BJ (cell line): Measurements from ENCODE around the gene MGAT3. TPM values are rescaled to one million over a fixed set of nuclear protein-coding genes. Genes with fewer than 3 reads are reported as not detected.
"Not testable (repeated sequence)": the region's sequence is repeated elsewhere in the genome, so short reads cannot be mapped to it uniquely, and the experiment has no call there.

Source experiments
- CTCF ChIA-PET: fragments of 350-600 bp; formaldehyde crosslinking; extraction: SDS; loops from one replicate; lab custom pipeline; 2021; ENCODE audit warnings: antibody characterized with exemption, inconsistent platforms; lab: Yijun Ruan, JAX
- POLR2A ChIA-PET: fragments of 300-600 bp; sonication (Branson Sonifier 250); formaldehyde crosslinking; extraction: SDS; loops from one replicate; lab custom pipeline; 2021; ENCODE audit warnings: antibody characterized with exemption; lab: Charles Lee
- DNase-seq: peaks from one replicate; pipeline ENCODE4 v3.0.0-alpha.2; 2011; ENCODE audit warnings: low read depth
- H3K27me3 ChIP-seq: 2 replicates; pipeline ENCODE4 v1.6.0; 2011; ENCODE audit warnings: low read length; ENCODE audit not compliant: control insufficient read depth, insufficient read depth
- H3K36me3 ChIP-seq: 2 replicates; pipeline ENCODE4 v1.5.1; 2011; ENCODE audit warnings: low read length; ENCODE audit not compliant: control insufficient read depth, insufficient read depth
- H3K4me3 ChIP-seq: 2 replicates; pipeline ENCODE4 v1.5.1; 2011; ENCODE audit warnings: low read depth, mild to moderate bottlenecking, control low read depth, low read length
- polyA minus RNA-seq: library from RNA; depleted of rRNA, polyadenylated mRNA; stranded (reverse); fragments of >200 nt; gene quantifications from 2 replicates; pipeline ENCODE4 v1.2.3, GENCODE V29; 2011; rRNA and poly(A)+ RNA removed
- polyA plus RNA-seq: library from polyadenylated mRNA; depleted of rRNA; stranded (reverse); fragments of >200 nt; gene quantifications from 2 replicates; pipeline ENCODE4 v1.2.3, GENCODE V29; 2011; rRNA removed
- TF ChIP-seq, protein P1 (sequence below): IDR thresholded peaks from 2 replicates; pipeline ENCODE4 v1.5.1; 2011; ENCODE audit warnings: low read depth, mild to moderate bottlenecking, control low read depth, inconsistent platforms, low read length, moderate library complexity; ENCODE audit not compliant: insufficient read depth

The MGAT3 gene, protein sequence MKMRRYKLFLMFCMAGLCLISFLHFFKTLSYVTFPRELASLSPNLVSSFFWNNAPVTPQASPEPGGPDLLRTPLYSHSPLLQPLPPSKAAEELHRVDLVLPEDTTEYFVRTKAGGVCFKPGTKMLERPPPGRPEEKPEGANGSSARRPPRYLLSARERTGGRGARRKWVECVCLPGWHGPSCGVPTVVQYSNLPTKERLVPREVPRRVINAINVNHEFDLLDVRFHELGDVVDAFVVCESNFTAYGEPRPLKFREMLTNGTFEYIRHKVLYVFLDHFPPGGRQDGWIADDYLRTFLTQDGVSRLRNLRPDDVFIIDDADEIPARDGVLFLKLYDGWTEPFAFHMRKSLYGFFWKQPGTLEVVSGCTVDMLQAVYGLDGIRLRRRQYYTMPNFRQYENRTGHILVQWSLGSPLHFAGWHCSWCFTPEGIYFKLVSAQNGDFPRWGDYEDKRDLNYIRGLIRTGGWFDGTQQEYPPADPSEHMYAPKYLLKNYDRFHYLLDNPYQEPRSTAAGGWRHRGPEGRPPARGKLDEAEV
- polyA plus RNA-seq: 0.53 and 0.66 TPM in 2 replicates
- polyA minus RNA-seq: 0.31 and 0.62 TPM in 2 replicates

DNA sequence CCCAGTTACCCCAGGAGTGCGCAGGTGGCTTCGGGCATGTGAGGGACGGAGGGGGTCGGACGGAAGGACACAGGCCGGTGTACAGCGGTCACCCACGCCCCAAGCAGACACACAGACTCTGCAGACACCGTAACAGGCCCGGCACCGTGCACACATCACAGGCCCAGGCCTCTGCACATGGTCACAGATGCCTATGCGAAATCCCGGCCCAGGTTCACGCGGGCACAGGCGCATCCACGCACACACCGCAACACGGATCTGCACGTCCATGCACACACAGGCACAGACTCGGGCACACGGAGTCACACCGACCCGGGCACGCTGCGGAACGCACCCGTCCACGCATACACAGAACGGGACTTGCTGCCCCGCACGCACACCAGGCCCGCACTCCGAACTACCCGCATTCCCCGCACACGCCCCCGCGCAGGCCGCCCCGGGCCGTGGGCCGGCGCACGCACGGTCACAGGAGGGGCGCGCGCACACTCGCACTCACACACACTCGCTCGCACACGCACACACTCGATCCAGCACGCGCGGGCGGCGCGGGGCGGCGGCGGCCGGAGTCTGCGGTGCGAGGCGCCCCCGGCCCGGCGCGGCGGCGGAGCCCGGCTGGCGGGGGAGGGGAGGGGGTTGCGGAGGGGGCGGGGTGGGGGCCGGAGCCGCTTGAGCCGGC lies at the start of gene MGAT3:
Gene MGAT3, plus strand, starts transcription at position 491 of the 676 bp plus-strand sequence. CDS start 30,336 bp downstream, outside the sequence.
- POLR2A ChIA-PET: no interaction called here
- Histone ChIP-seq H3K4me3 (no peak within 1 kb of the TSS), H3K27me3 (peaks cover 29% of the 10 kb centered on the region), H3K36me3 (no peaks in the 10 kb centered on the region)
- TF ChIP-seq, protein P1, sequence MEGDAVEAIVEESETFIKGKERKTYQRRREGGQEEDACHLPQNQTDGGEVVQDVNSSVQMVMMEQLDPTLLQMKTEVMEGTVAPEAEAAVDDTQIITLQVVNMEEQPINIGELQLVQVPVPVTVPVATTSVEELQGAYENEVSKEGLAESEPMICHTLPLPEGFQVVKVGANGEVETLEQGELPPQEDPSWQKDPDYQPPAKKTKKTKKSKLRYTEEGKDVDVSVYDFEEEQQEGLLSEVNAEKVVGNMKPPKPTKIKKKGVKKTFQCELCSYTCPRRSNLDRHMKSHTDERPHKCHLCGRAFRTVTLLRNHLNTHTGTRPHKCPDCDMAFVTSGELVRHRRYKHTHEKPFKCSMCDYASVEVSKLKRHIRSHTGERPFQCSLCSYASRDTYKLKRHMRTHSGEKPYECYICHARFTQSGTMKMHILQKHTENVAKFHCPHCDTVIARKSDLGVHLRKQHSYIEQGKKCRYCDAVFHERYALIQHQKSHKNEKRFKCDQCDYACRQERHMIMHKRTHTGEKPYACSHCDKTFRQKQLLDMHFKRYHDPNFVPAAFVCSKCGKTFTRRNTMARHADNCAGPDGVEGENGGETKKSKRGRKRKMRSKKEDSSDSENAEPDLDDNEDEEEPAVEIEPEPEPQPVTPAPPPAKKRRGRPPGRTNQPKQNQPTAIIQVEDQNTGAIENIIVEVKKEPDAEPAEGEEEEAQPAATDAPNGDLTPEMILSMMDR: no peak
- CTCF ChIA-PET: no interaction called here
- no peak for DNase-seq

DNA sequence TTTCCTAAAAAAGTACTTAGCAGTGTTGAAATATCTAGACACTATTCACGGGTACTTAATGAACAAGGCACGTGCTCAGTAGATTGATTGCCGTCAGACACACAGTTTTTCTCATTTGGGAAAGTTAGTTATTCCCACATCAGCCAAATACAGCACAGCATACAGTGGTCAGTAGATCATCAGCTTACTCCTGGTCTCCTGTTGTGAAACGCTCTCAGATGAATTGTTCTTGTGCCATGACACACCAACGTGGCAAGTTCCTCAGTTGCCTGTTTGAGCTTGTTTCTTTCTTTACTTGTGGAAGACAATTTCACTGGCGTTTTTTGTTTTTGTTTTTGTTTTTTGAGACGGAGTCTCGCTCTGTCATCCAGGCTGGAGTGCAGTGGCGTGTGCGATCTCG lies 48.6 kb upstream of the MGAT3 start:
- CTCF ChIA-PET: no interaction called here
- no peaks in the 10 kb centered on the region for H3K27me3 ChIP-seq
- no peak for DNase-seq
- H3K4me3 ChIP-seq: no peak overlapping the region
- POLR2A ChIA-PET: no interaction called here
- peaks cover 1% of the 10 kb centered on the region; the same call in 1 of the 2 replicates for H3K36me3 ChIP-seq
- TF ChIP-seq, protein P1: no peak

DNA sequence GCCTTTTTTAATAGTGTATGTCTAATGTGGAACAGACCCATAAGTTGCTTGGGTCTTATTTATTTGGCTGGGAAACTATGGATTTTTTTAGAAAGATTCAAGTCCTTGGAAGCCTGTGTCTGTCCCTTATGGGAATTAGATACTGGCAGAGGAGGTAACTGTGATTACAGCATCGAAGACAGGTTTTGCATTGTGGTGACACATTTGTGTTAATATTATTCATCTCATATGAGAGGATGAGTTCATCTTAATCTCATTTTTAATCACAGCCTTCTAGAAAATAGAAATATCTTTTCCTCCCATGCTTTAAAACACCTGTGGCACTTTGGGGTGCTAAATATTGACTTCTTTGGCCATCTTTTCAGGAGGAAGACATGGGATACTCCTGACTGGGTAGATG lies 48.0 kb upstream of the MGAT3 start:
- no peak for DNase-seq
- TF ChIP-seq, protein P1: no peak
- no peak overlapping the region for H3K4me3 ChIP-seq
- POLR2A ChIA-PET: no interaction called here
- peaks cover 1% of the 10 kb centered on the region; the same call in 1 of the 2 replicates for H3K36me3 ChIP-seq
- H3K27me3 ChIP-seq: no peaks in the 10 kb centered on the region
- CTCF ChIA-PET: no interaction called here

DNA sequence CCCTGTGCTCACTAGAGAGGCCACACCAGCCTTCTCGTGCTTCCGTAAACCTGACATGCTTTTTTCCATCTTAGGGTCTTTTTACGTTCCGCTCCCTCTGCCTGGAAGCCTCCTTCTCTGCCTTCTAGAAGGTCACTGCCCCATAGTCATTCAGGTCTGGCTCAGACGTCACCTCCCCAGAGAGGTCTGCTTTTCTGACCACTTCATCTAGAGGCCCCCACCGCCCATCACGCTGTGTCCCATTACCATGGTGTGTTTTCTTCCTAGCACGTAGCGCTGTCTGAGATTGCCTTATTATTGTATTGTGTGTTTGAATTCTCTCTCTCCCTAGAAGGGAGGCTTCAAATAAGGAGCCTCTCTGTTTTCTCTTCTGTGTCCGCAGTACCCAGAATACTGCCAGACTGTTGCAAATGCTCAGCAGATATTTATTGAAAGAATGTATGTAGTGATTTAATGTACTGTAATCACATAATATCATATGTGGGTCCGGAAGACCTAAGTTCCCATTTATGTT lies 47.2 kb upstream of the MGAT3 start:
- no peak for DNase-seq
- TF ChIP-seq, protein P1: no peak
- POLR2A ChIA-PET: no interaction called here

DNA sequence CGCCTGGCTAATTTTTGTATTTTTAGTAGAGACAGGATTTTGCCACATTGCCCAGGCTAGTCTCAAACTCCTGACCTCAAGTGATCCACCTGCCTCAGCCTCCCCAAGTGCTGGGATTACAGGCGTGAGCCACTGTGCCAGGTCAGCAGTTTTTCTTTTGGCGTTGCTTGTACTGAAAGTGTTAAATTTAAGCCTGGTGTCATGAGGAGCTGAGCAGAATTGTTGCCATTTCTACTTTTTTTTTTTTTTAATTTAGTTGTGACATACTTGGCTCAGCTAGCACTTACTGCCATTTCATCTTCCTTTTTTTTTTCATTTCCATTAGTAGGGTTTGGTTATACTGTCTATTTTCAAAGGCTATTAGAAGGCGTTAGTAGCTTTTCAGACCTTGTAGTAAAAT lies 46.5 kb upstream of the MGAT3 start:
- Histone ChIP-seq H3K4me3 (no peak overlapping the region), H3K27me3 (no peaks in the 10 kb centered on the region), H3K36me3 (peaks cover 5% of the 10 kb centered on the region; the same call in 1 of the 2 replicates)
- no peak for DNase-seq
- CTCF ChIA-PET: interaction anchor here (1.3 kb wide), 1 partner anchor 86 kb away, joined by 4 read pairs; no protein-coding TSS in a partner anchor
- POLR2A ChIA-PET: no interaction called here
- TF ChIP-seq, protein P1: no peak

More for the DNA sequence above, 47.2 kb upstream of the MGAT3 start:
- Histone ChIP-seq H3K36me3 (peaks cover 1% of the 10 kb centered on the region; the same call in 1 of the 2 replicates), H3K4me3 (no peak overlapping the region), H3K27me3 (no peaks in the 10 kb centered on the region)
- CTCF ChIA-PET: no interaction called here

DNA sequence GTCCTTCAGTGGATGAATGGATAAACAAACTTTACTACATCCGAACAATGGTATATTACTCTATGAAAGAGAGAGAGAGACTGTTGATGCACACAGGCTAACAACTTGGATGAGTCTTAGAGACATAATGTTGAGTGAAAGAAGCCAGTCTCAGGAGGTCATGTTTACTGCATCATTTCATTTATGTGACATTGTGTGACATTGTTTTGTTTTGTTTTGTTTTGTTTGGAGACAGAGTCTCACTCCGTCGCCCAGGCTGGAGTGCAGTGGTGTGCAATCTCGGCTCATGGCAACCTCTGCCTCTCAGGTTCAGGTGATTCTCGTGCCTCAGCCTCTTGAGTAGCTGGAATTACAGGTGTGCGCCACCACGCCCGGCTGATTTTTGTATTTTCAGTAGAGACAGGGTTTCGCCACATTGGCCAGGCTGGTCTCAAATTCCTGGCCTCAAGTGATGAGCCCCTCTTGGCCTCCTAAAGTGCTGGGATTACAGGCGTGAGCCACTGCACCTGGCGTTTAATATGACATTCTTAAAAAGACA lies 44.9 kb upstream of the MGAT3 start:
- DNase-seq, POLR2A ChIA-PET, H3K4me3 ChIP-seq, H3K27me3 ChIP-seq: not testable (repeated sequence)
- CTCF ChIA-PET: interaction anchor here (1.5 kb wide), 1 partner anchor 10 kb away, joined by 3 read pairs; no protein-coding TSS in a partner anchor
- H3K36me3 ChIP-seq: peaks cover 14% of the 10 kb centered on the region

DNA sequence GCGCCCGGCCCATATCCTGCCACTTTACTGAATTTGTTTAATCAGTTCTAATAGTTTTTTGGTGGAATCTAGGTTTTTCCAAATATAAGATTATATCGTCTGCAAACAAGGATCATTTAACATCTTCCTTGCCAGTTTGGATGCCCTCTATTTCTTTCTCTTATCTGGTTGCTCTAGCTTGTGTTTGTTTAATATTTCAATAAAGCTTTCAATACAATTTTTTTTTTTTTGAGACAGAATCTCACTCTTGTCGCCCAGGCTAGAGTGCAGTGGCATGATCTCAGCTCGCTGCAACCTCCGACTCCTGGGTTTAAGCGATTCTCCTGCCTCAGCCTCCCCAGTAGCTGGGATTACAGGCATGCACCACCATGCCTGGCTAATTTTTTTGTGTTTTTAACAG lies 43.6 kb upstream of the MGAT3 start:
- H3K27me3 ChIP-seq, DNase-seq, POLR2A ChIA-PET, H3K4me3 ChIP-seq: not testable (repeated sequence)
- CTCF ChIA-PET: interaction anchor here (0.6 kb wide), 1 partner anchor 12 kb away, joined by 4 read pairs; no protein-coding TSS in a partner anchor
- peaks cover 22% of the 10 kb centered on the region for H3K36me3 ChIP-seq
